Prostate gland (tissue), 2 donors: ENCODE measurements around the gene GSTM3. TPM values are rescaled to one million over a fixed set of nuclear protein-coding genes. Genes with fewer than 3 reads are reported as not detected.
"Not testable (repeated sequence)": the region's sequence is repeated elsewhere in the genome, so short reads cannot be mapped to it uniquely, and the experiment has no call there.

Source experiments
- DNase-seq: peaks from one replicate; pipeline ENCODE4 v3.0.0-alpha.2; 2019; ENCODE audit warnings: low spot score
- H3K27ac ChIP-seq, 2 donors: fragments of 200-600 bp; sonication (generic); 2 replicates each; pipeline ENCODE4 v1.5.1; 2017 to 2019
- H3K27me3 ChIP-seq: fragments of 200-600 bp; sonication (generic); replicated peaks from 2 replicates; pipeline ENCODE4 v1.5.1; 2019; ENCODE audit not compliant: insufficient read depth
- H3K36me3 ChIP-seq, 2 donors: fragments of 200-600 bp; sonication (generic); 1 replicate in 1 of 2; 2 replicates in 1 of 2; pipeline versions ENCODE4 v1.5.1 to v1.8.1; 2017 to 2019
- H3K4me1 ChIP-seq: fragments of 200-600 bp; sonication (generic); replicated peaks from 2 replicates; pipeline ENCODE4 v1.5.1; 2019
- H3K4me3 ChIP-seq, 2 donors: fragments of 200-600 bp; sonication (generic); 2 replicates each; pipeline ENCODE4 v1.5.1; 2017 to 2019
- H3K9me3 ChIP-seq: fragments of 200-600 bp; sonication (generic); 2 replicates; pipeline ENCODE4 v1.5.1; 2017
- WGBS: methylation state at CpG from one replicate; pipeline ENCODE4 v1.1.5; 2018; 5-methylcytosine and 5-hydroxymethylcytosine counted together
- intact Hi-C: fragments of 100-400 bp; cut with DNase I; formaldehyde crosslinking; loops from one replicate; pipeline ENCODE4 v1.14.2; 2022
- total RNA-seq, 2 donors: library from RNA; depleted of rRNA; stranded (reverse); fragments of >200 nt; gene quantifications; one replicate each; pipeline ENCODE4 v1.1.0, GENCODE V29; 2016

The GSTM3 gene
- total RNA-seq, 2 donors from 2014 or later: 103 to 383 TPM

DNA sequence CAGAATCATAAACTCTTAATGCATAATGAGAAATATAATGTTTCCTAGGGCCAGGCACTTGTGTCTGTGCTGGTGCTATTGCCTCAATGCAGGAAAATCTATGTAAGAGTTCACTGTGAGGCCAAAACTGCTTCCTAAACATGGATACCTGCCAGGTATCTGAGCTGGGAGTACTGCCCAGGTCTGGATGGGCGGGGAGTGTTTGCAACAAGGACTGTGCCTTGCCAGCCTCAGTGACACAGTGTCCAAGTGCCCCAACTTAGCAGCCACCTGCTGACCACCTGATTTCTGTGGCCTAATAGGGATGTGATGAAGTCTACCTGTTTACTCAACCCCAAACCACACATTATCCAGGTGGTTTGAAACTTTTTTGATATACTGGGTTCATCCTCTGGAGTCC is 55.4 kb downstream of the GSTM3 start:
- DNase-seq, H3K9me3 ChIP-seq, H3K27me3 ChIP-seq, H3K4me1 ChIP-seq, H3K4me3 ChIP-seq, H3K27ac ChIP-seq, intact Hi-C loops, H3K36me3 ChIP-seq: not testable (repeated sequence)
- no CpG with 5 or more reads among the region's 1 CpG for WGBS

GRCh38 chr1:109684777-109685176 is 56.1 kb downstream of the GSTM3 start:
- intact Hi-C loops, DNase-seq, H3K9me3 ChIP-seq, H3K4me1 ChIP-seq, H3K4me3 ChIP-seq, H3K36me3 ChIP-seq, H3K27me3 ChIP-seq, H3K27ac ChIP-seq: not testable (repeated sequence)
- WGBS: no CpG with 5 or more reads among the region's 6 CpGs

Other genes starting within 250 kb of the GSTM3 start
- gene CYB561D1, start 246.9 kb downstream of the GSTM3 start, total RNA-seq: 10 to 100 TPM; 12.0 to 12.3 TPM
- 10 to 100 TPM in 1 of 2 donors, 1 to 10 TPM in 1; 9.5 to 13.2 TPM for gene AMIGO1, start 231.3 kb downstream of the GSTM3 start, total RNA-seq
- 1 to 10 TPM in 1 of 2 donors, not detected in 1; 1.2 TPM for gene GPR61, start 201.2 kb downstream of the GSTM3 start, total RNA-seq
- 1 to 10 TPM; 5.1 to 5.4 TPM for gene GNAI3, start 192.4 kb downstream of the GSTM3 start, total RNA-seq
- gene GNAT2, start 121.4 kb downstream of the GSTM3 start, total RNA-seq: not detected
- gene AMPD2, start 121.2 kb downstream of the GSTM3 start, total RNA-seq: 10 to 100 TPM; 40.1 to 72.3 TPM
- 10 to 100 TPM; 26.8 to 56.5 TPM for gene GSTM4, start 84.9 kb downstream of the GSTM3 start, total RNA-seq
- gene GSTM2, start 73.0 kb downstream of the GSTM3 start, total RNA-seq: 10 to 100 TPM; 47.5 to 79.5 TPM
- gene GSTM1, start 53.2 kb downstream of the GSTM3 start, total RNA-seq: not detected
- gene GSTM5, start 28.8 kb downstream of the GSTM3 start, total RNA-seq: 10 to 100 TPM in 1 of 2 donors, 1 to 10 TPM in 1; 4.2 to 12.3 TPM
- gene EPS8L3, start 22.9 kb upstream of the GSTM3 start, total RNA-seq: under 1 TPM in 1 of 2 donors, not detected in 1; 0.34 TPM
- 10 to 100 TPM; 18.4 to 31.5 TPM for gene CSF1, start 169.8 kb upstream of the GSTM3 start, total RNA-seq
- gene AHCYL1, start 243.7 kb upstream of the GSTM3 start, total RNA-seq: 10 to 100 TPM; 47.5 to 51.5 TPM